Measurements from ENCODE around the gene WNK3. TPM values are rescaled to one million over a fixed set of nuclear protein-coding genes. Genes with fewer than 3 reads are reported as not detected.

Gene WNK3
- total and polyA plus RNA-seq, 2 experiments from 2014 or later, result 27.6 to 57.5 TPM

Small RNAs within 50 kb of the gene (small RNA-seq; reads per million reads assigned to genes)
- not detected for gene AL589872.1 (ENCODE audit: low replicate concordance)
- not detected for gene RNU6-434P (ENCODE audit: low replicate concordance)

Other genes with a start within 250 kb of the WNK3 start
- 5.6 and 9.8 TPM in 2 replicates for gene FAM120C, start 174.8 kb downstream of the WNK3 start, total RNA-seq (2014; rRNA removed; shearing (Covaris generic))
- 9.1 and 9.3 TPM in 2 replicates for gene FAM120C, start 174.8 kb downstream of the WNK3 start, polyA plus RNA-seq (2016; fragmentation: Nextera tagmentation; extraction: Ambion mirVana)
- 20.6 and 26.0 TPM in 2 replicates for gene TSR2, start 82.4 kb upstream of the WNK3 start, total RNA-seq (2014; rRNA removed; shearing (Covaris generic))
- gene TSR2, start 82.4 kb upstream of the WNK3 start, polyA plus RNA-seq (2016; fragmentation: Nextera tagmentation; extraction: Ambion mirVana), result 52.2 and 60.1 TPM in 2 replicates
- 23.8 and 24.9 TPM in 2 replicates for gene FGD1, start 138.2 kb upstream of the WNK3 start, total RNA-seq (2014; rRNA removed; shearing (Covaris generic))
- gene FGD1, start 138.2 kb upstream of the WNK3 start, polyA plus RNA-seq (2016; fragmentation: Nextera tagmentation; extraction: Ambion mirVana), result 11.8 and 12.7 TPM in 2 replicates
- 67.3 and 79.9 TPM in 2 replicates for gene GNL3L, start 172.2 kb upstream of the WNK3 start, total RNA-seq (2014; rRNA removed; shearing (Covaris generic))
- 16.9 and 18.1 TPM in 2 replicates for gene GNL3L, start 172.2 kb upstream of the WNK3 start, polyA plus RNA-seq (2016; fragmentation: Nextera tagmentation; extraction: Ambion mirVana)